ENCODE results near the gene ARFRP1. TPM values are rescaled to one million over a fixed set of nuclear protein-coding genes. Genes with fewer than 3 reads are reported as not detected.

ARFRP1 gene
- total and polyA plus RNA-seq, 2 of the 13 experiments (the other 11 are each of a cell fraction or from before 2014, with no cell fraction given), result 32.0 to 51.1 TPM

GRCh38 chr20:63706852-63707557 is 771 bp downstream of the ARFRP1 start (continued):
- TF ChIP-seq ZFP91 (CRISPR knock-in tag; IDR thresholded peaks at IDR 0.05; ENCODE audit: borderline replicate concordance), result no peak; the same call in none of the 2 replicates
- TF ChIP-seq ONECUT2 (CRISPR knock-in tag; IDR thresholded peaks at IDR 0.05), result no peak
- peak; percentile 9; the same call in 1 of the 2 replicates for TF ChIP-seq ATF2 (CRISPR knock-in tag; IDR thresholded peaks at IDR 0.05)
- peak; percentile 6; the same call in 1 of the 2 replicates for TF ChIP-seq ZNF230 (CRISPR knock-in tag; IDR thresholded peaks at IDR 0.05)
- TF ChIP-seq RELA (CRISPR knock-in tag; IDR thresholded peaks at IDR 0.05), result 0 out of 2 replicates have a peak, but pooled peaks have one; percentile 13
- no peak for TF ChIP-seq LBX2 (CRISPR knock-in tag; IDR thresholded peaks at IDR 0.05; ENCODE audit: borderline replicate concordance)
- TF ChIP-seq NFIB (CRISPR knock-in tag; IDR thresholded peaks at IDR 0.05; ENCODE audit: borderline replicate concordance), result no peak; the same call in 1 of the 2 replicates
- no peak for TF ChIP-seq ZFP62 (CRISPR knock-in tag; IDR thresholded peaks at IDR 0.05)
- TF ChIP-seq PTBP1 (IDR thresholded peaks at IDR 0.05; ENCODE audit: low read depth, low read length, poor library complexity, severe bottlenecking), result no peak
- peak; percentile 42; the same call in 1 of the 2 replicates for TF ChIP-seq ZNF737 (CRISPR knock-in tag; IDR thresholded peaks at IDR 0.05; ENCODE audit: borderline replicate concordance)
- 0 out of 2 replicates have a peak, but pooled peaks have one; percentile 62 for TF ChIP-seq HOXA5 (CRISPR knock-in tag; IDR thresholded peaks at IDR 0.05)
- TF ChIP-seq ZNF563 (CRISPR knock-in tag; IDR thresholded peaks at IDR 0.05), result no peak; the same call in 1 of the 2 replicates
- TF ChIP-seq MAFF (IDR thresholded peaks at IDR 0.05; ENCODE audit: low read depth, low read length), result peak; percentile 51
- TF ChIP-seq HNRNPL (IDR thresholded peaks at IDR 0.05; ENCODE audit: low read depth, low read length), result 0 out of 2 replicates have a peak, but pooled peaks have one; percentile 59
- TF ChIP-seq HOXA9 (CRISPR knock-in tag; IDR thresholded peaks at IDR 0.05; ENCODE audit: borderline replicate concordance), result no peak
- 0 out of 2 replicates have a peak, but pooled peaks have one; percentile 7 for TF ChIP-seq TMF1 (CRISPR knock-in tag; IDR thresholded peaks at IDR 0.05; ENCODE audit: low read depth)
- TF ChIP-seq RBAK (CRISPR knock-in tag; IDR thresholded peaks at IDR 0.05), result no peak
- no peak for TF ChIP-seq FOXM1 (CRISPR knock-in tag; IDR thresholded peaks at IDR 0.05)
- TF ChIP-seq ZEB1 (IDR thresholded peaks at IDR 0.05; ENCODE audit: insufficient replicate concordance, low read depth), result no peak
- no peak for TF ChIP-seq AHR (CRISPR knock-in tag; IDR thresholded peaks at IDR 0.05)
- peak; percentile 57; the same call in 1 of the 2 replicates for TF ChIP-seq ZMYM4 (CRISPR knock-in tag; IDR thresholded peaks at IDR 0.05)
- 0 out of 2 replicates have a peak, but pooled peaks have one; percentile 54 for TF ChIP-seq ZNF30 (CRISPR knock-in tag; IDR thresholded peaks at IDR 0.05)
- TF ChIP-seq FOXK1 (CRISPR knock-in tag; IDR thresholded peaks at IDR 0.05; ENCODE audit: borderline replicate concordance, low read depth), result no peak; the same call in 1 of the 2 replicates
- no peak for TF ChIP-seq ZNF615 (CRISPR knock-in tag; IDR thresholded peaks at IDR 0.05; ENCODE audit: borderline replicate concordance)
- TF ChIP-seq ZNF296 (CRISPR knock-in tag; conservative IDR thresholded peaks at IDR 0.05), result peak; percentile 82; the same call in 1 of the 2 replicates
- peak; percentile 79 for TF ChIP-seq ZNF317 (CRISPR knock-in tag; IDR thresholded peaks at IDR 0.05)
- TF ChIP-seq ZFP36 (IDR thresholded peaks at IDR 0.05; ENCODE audit: borderline replicate concordance, low read depth, low read length, partially characterized antibody), result no peak
- peak; percentile 89 for TF ChIP-seq GATAD1 (CRISPR knock-in tag; IDR thresholded peaks at IDR 0.05)
